ENCODE data around the gene NPPB.

Gene NPPB

GRCh38 chr1:11880911-11881748, 22.4 kb upstream of the NPPB start:
- DNase-seq, result no peak

- no peak for DNase-seq
Measured at GRCh38 chr1:11880181-11880575, 21.4 kb upstream of the NPPB start.

- no peak for DNase-seq
Measured at GRCh38 chr1:11879311-11880180, 20.8 kb upstream of the NPPB start.

- no peak for DNase-seq
Measured at GRCh38 chr1:11878891-11879190, 20.1 kb upstream of the NPPB start.

- no peak for DNase-seq
Measured at GRCh38 chr1:11878081-11878890, 19.5 kb upstream of the NPPB start.

- no peak for DNase-seq
Measured at GRCh38 chr1:11877074-11877473, 18.3 kb upstream of the NPPB start.

- no peak for DNase-seq
Measured at GRCh38 chr1:11875094-11875493, 16.3 kb upstream of the NPPB start.

- DNase-seq, result no peak
Measured at GRCh38 chr1:11874624-11875023, 15.9 kb upstream of the NPPB start.

GRCh38 chr1:11874258-11874562, 15.5 kb upstream of the NPPB start:
- no peak for DNase-seq

- DNase-seq, result no peak
Measured at GRCh38 chr1:11873395-11874257, 14.9 kb upstream of the NPPB start.

GRCh38 chr1:11872545-11872944, 13.8 kb upstream of the NPPB start:
- DNase-seq, result no peak

- no peak for DNase-seq
Measured at GRCh38 chr1:11869650-11870207, 11.0 kb upstream of the NPPB start.

- no peak for DNase-seq
Measured at GRCh38 chr1:11869104-11869503, 10.4 kb upstream of the NPPB start.

GRCh38 chr1:11868331-11868980, 9.7 kb upstream of the NPPB start:
- no peak for DNase-seq

- no peak for DNase-seq
Measured at GRCh38 chr1:11862890-11863289, 4.1 kb upstream of the NPPB start.

- no peak for DNase-seq
Measured at GRCh38 chr1:11860587-11860986, 1.8 kb upstream of the NPPB start.

GRCh38 chr1:11860083-11860482, 1.3 kb upstream of the NPPB start:
- DNase-seq, result no peak

- peak; percentile 60 for DNase-seq
Measured at GRCh38 chr1:11858968-11859871, 475 bp upstream of the NPPB start.

GRCh38 chr1:11858158-11858557, 587 bp downstream of the NPPB start:
- no peak for DNase-seq

- DNase-seq, result no peak
Measured at GRCh38 chr1:11857164-11857851, 1.4 kb downstream of the NPPB start.

Measured in CD4-positive, alpha-beta T cell treated with Interleukin-15 for 1 hour (primary cell).